H1 (cell line): ENCODE data around the gene CENPX. TPM values are rescaled to one million over a fixed set of nuclear protein-coding genes. Genes with fewer than 3 reads are reported as not detected.

Source experiments
- CBX8 ChIP-seq: fragments of 300-800, 300-1000 bp; sonication (generic); IDR thresholded peaks from 2 replicates; pipeline ENCODE4 v1.7.1; 2016; ENCODE audit warnings: low read depth, low read length, borderline replicate concordance
- CHD1 ChIP-seq: IDR thresholded peaks from 2 replicates; pipeline ENCODE4 v1.6.1; 2012; ENCODE audit warnings: low read depth, low read length, improper control_type of control experiment
- CREB1 ChIP-seq: IDR thresholded peaks from 2 replicates; pipeline ENCODE4 v1.6.1; 2012; ENCODE audit warnings: inconsistent platforms
- CTBP2 ChIP-seq: IDR thresholded peaks from 2 replicates; pipeline ENCODE4 v1.7.0; 2011; ENCODE audit warnings: borderline replicate concordance, mild to moderate bottlenecking, moderate library complexity, mixed read lengths, low read length; ENCODE audit not compliant: insufficient read depth, insufficient read length
- E2F6 ChIP-seq: IDR thresholded peaks from 2 replicates; pipeline ENCODE4 v1.6.1; 2012; ENCODE audit warnings: inconsistent platforms
- FOSL1 ChIP-seq: IDR thresholded peaks from 2 replicates; pipeline ENCODE4 v1.6.1; 2011; ENCODE audit warnings: mild to moderate bottlenecking, low read depth, low read length, moderate library complexity; ENCODE audit not compliant: insufficient read depth
- GABPA ChIP-seq: IDR thresholded peaks from 2 replicates; pipeline ENCODE4 v1.6.1; 2011; ENCODE audit warnings: mild to moderate bottlenecking, low read length, moderate library complexity, borderline replicate concordance; ENCODE audit not compliant: insufficient read depth
- KDM5A ChIP-seq: fragments of 200-600 bp; IDR thresholded peaks from 2 replicates; pipeline ENCODE4 v1.7.1; 2012; ENCODE audit warnings: mild to moderate bottlenecking, low read length, inconsistent platforms, mixed read lengths
- MAFK ChIP-seq: IDR thresholded peaks from 2 replicates; pipeline ENCODE4 v1.6.1; 2012; ENCODE audit warnings: low read depth, mild to moderate bottlenecking, improper control_type of control experiment, low read length
- POLR2A ChIP-seq, 2 experiments: IDR thresholded peaks; 1 replicate in 1 of 2; 2 replicates in 1 of 2; pipeline ENCODE4 v1.6.1; 2011; ENCODE audit warnings: low read depth in 2 of 2, low read length in 2 of 2, mild to moderate bottlenecking in 2 of 2; ENCODE audit errors: control extremely low read depth in 1 of 2
- POLR2AphosphoS5 ChIP-seq: IDR thresholded peaks from 2 replicates; pipeline ENCODE4 v1.6.1; 2011; ENCODE audit warnings: low read depth, low read length
- POU5F1 ChIP-seq: IDR thresholded peaks from 2 replicates; pipeline ENCODE4 v1.6.1; 2011; ENCODE audit warnings: low read depth, mild to moderate bottlenecking, low read length, moderate library complexity
- SAP30 ChIP-seq: fragments of 300-600 bp; sonication (generic); IDR thresholded peaks from 2 replicates; pipeline ENCODE4 v1.7.1; 2012; ENCODE audit warnings: low read length, moderate library complexity, mild to moderate bottlenecking, inconsistent platforms; ENCODE audit not compliant: insufficient read depth, insufficient replicate concordance
- SIRT6 ChIP-seq: IDR thresholded peaks from one replicate; pipeline ENCODE4 v1.7.1; 2012; ENCODE audit warnings: low read length, inconsistent platforms
- SP1 ChIP-seq: IDR thresholded peaks from 2 replicates; pipeline ENCODE4 v1.6.1; 2011; ENCODE audit warnings: low read depth, low read length
- SUZ12 ChIP-seq: fragments of 200-600 bp; sonication (generic); IDR thresholded peaks from 2 replicates; pipeline ENCODE4 v1.6.1; 2012; ENCODE audit warnings: mild to moderate bottlenecking, inconsistent platforms, low read length, moderate library complexity, mixed read lengths
- TAF7 ChIP-seq: optimal IDR thresholded peaks from 2 replicates; pipeline ENCODE3; 2011; ENCODE audit warnings: low read depth, mild to moderate bottlenecking, inconsistent platforms, low read length, moderate library complexity, borderline replicate concordance
- TBP ChIP-seq: IDR thresholded peaks from 2 replicates; pipeline ENCODE4 v1.6.1; 2011; ENCODE audit warnings: low read depth, low read length, improper control_type of control experiment
- TCF12 ChIP-seq: IDR thresholded peaks from 2 replicates; pipeline ENCODE4 v1.6.1; 2011; ENCODE audit warnings: low read depth, mild to moderate bottlenecking, low read length
- ZNF274 ChIP-seq: IDR thresholded peaks from 2 replicates; pipeline ENCODE4 v1.7.0; 2012; ENCODE audit warnings: low read length, borderline replicate concordance; ENCODE audit errors: extremely low read depth
- polyA plus RNA-seq, 7 experiments: library from polyadenylated mRNA; depleted of rRNA in 3 of 7; stranded (reverse) in 5 of 7; unstranded in 2 of 7; fragments of >200 nt in 5 of 7; fragments of 200-250 nt in 2 of 7; gene quantifications; 1 replicate in 5 of 7; 2 replicates in 1 of 7; 4 replicates in 1 of 7; pipeline versions ENCODE4 v1.2.1 to v1.2.3, GENCODE V29; 2011 to 2013; ENCODE audit warnings: missing spikeins in 2 of 7, mixed read lengths in 2 of 7
- total RNA-seq: library from RNA; stranded (reverse); fragmentation: NEBNext Ultra II Directional; extraction: Animal tissue kit (Norgen Biotek cat#: 25700); gene quantifications from 2 replicates; pipeline ENCODE4 v1.2.1, GENCODE V29; 2021
- TF ChIP-seq, protein P1 (sequence below): IDR thresholded peaks from 2 replicates; pipeline ENCODE4 v1.6.1; 2011; ENCODE audit warnings: low read depth, mild to moderate bottlenecking, low read length; ENCODE audit not compliant: insufficient read depth
- TF ChIP-seq, protein P2 (sequence below): IDR thresholded peaks from 2 replicates; pipeline ENCODE4 v1.6.1; 2012; ENCODE audit warnings: low read length, inconsistent platforms

The CENPX gene
- total and polyA plus RNA-seq, 2 of the 8 experiments (the other 6 are each of a cell fraction or from before 2014, with no cell fraction given): 116 to 122 TPM

- TF ChIP-seq SAP30 (no peak), MAFK (no peak), CBX8 (no peak), SP1 (peak; percentile 85; the same call in 1 of the 2 replicates), ZNF274 (no peak), CTBP2 (no peak), FOSL1 (no peak), SUZ12 (peak; percentile 16; the same call in 1 of the 2 replicates), POLR2A (IDR thresholded peaks at IDR 0.05; ENCODE audit: control extremely low read depth in 1 of 2, low read depth in 2 of 2, low read length in 2 of 2) (peak in 1 of 2 experiments; percentile 81; a peak in 2 of 3 replicates), POU5F1 (no peak), KDM5A (peak; percentile 52; the same call in 1 of the 2 replicates), CHD1 (no peak), TCF12 (no peak), CREB1 (peak; percentile 87), POLR2AphosphoS5 (peak; percentile 66; the same call in 1 of the 2 replicates), GABPA (no peak; the same call in 1 of the 2 replicates), E2F6 (peak; percentile 32; the same call in 1 of the 2 replicates), TBP (peak; percentile 66; the same call in 1 of the 2 replicates), TAF7 (peak; percentile 90), SIRT6 (no peak)
- TF ChIP-seq, protein P1, sequence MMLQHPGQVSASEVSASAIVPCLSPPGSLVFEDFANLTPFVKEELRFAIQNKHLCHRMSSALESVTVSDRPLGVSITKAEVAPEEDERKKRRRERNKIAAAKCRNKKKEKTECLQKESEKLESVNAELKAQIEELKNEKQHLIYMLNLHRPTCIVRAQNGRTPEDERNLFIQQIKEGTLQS: peak; percentile 96
- TF ChIP-seq, protein P2, sequence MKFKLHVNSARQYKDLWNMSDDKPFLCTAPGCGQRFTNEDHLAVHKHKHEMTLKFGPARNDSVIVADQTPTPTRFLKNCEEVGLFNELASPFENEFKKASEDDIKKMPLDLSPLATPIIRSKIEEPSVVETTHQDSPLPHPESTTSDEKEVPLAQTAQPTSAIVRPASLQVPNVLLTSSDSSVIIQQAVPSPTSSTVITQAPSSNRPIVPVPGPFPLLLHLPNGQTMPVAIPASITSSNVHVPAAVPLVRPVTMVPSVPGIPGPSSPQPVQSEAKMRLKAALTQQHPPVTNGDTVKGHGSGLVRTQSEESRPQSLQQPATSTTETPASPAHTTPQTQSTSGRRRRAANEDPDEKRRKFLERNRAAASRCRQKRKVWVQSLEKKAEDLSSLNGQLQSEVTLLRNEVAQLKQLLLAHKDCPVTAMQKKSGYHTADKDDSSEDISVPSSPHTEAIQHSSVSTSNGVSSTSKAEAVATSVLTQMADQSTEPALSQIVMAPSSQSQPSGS: no peak
Observed at GRCh38 chr17:81977211-81977808, 45.4 kb downstream of the CENPX start, which contains the start of gene ASPSCR1 (continued).
